GM18868 (cell line): ENCODE data around the gene NBEA.
"Not testable (repeated sequence)": the region's sequence is repeated elsewhere in the genome, so short reads cannot be mapped to it uniquely, and the experiment has no call there.

Experiments used
- ATAC-seq: cut with Tn5 transposase; IDR thresholded peaks from one replicate; pipeline ENCODE4 v1.9.1; 2021; ENCODE audit warnings: mild to moderate bottlenecking, moderate library complexity; ENCODE audit not compliant: unreplicated experiment

The NBEA gene

DNA sequence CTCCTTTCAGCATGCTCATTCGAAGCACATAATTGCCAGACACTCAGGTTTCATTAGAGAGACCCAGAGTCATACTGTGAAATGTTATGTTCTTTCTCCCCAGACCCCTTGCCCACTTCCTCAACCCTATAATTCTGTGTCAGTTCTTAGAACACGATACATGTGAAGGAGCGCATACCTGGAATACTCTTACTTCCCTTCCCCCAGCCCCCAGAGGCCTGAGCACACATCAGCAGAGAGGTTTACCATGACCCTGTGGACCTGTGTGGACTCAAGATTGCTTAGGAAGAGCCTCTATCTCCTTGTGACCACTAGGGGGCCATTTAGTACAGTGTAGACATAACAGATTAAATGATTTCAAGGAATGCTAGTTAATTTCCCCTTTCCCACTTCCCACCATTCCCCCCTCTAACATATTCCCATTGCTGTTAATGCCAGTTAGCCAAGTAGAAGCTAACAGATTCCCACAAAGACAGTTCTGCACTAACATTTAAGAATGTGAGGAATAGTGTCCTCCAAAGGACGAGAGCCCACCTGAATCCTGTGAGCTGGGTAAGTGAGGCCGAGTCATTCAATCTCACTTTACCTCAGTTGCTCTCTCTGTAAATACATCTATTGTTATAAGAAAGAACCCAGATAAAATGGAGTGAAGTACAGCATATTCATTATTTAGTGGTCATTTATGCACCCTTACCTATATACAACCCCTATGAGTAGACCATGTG is 688.6 kb downstream of the NBEA start:
- ATAC-seq = peak; percentile 96

DNA sequence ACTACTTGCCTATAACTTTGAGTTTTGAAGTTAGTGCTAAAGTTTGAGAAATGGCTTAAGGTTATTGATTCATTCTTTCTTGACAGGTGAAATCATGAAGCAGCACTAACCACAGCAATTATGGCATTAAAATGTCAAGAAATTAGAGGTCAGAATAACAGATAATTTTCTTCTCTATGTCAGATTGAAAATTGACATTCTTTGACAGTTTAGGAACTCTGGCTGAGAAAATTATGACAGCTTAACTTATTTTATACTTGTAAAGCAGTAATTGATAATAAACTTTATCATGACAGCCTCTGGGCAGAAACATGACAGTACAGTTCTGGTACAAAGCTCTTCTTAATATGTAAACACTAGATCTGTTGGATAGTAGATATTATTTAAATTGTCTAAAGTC is 689.6 kb downstream of the NBEA start:
- no peak for ATAC-seq

DNA sequence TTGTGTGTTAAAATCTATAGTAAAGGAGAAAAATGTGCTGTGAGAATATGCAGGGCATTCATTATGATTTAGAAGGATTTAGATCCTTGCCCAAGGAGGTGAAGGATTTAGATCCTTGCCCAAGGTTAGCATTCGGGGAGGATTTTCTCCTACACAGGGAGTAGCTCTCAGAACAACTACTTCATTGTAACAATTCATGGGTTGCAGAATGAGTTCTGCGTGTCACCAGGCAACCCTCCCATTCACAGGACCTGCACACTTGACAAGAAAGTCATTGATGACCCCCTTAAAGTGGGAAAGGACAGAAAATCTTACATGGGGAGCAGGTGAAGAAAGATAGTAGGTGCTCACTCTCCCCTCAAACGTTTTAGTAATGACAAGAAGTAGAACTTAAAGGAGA is 701.6 kb downstream of the NBEA start:
- ATAC-seq = no peak

GRCh38 chr13:35646056-35646774 is 704.1 kb downstream of the NBEA start:
- peak; percentile 50 for ATAC-seq

GRCh38 chr13:35648201-35648600 is 706.1 kb downstream of the NBEA start:
- ATAC-seq = no peak

DNA sequence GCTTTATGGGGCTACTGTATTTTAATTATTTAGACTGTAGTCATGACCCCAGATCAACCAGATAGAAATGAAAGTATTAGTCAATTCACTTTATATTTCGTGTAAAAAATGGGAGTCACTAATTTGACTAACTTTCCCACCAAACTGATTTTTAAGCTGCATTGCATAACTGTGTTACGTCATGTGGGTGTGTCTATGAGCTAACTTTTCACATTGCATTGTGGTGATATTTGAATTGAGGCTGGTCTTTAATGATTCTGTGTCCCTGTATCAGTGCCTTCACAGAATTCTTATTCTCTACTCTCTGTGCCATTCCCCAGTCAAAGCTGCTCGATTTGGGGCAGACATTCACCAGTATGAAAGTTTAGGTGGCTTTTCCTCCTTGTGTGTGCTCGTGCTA is 707.1 kb downstream of the NBEA start:
- ATAC-seq = no peak

DNA sequence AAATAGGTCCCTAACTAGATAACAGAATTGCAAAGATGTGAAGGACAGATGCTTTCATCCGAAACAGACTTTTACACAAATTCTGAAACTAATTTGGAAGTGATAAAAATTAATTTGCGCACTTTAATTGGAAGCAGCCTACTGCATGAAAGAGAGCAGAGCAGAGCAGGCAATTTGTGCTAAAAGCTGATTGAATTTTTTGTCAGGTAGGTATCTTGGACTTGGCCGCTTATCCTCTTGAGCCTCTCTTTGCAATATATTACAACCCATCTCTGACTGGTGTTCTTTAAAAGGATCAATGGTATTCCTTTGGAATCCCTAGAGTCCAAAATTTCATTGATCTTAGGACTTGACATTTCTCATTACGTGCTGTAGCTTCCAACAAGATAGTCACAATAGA is 717.7 kb downstream of the NBEA start:
- no peak for ATAC-seq

GRCh38 chr13:35664747-35665146 is 722.7 kb downstream of the NBEA start:
- no peak for ATAC-seq

- ATAC-seq = no peak
Observed at GRCh38 chr13:35669321-35669720, 727.3 kb downstream of the NBEA start.

DNA sequence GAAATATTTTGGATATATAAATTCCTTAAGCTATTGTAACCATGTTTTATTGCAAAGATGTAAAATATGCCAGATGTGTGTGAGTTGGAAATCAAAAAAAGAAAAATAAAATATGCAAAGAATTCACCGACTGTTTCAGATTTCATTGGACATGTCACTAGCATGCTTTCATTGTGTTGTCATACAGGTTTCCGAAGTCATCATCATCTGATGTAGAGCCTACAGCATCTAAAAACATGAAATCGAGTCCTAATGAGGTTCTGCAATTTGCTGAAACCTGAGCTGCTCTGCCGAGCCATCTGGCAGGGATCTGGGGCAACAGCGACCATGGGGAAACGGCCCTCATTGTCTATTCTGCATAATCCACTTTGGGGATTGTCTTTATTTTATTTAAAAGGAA is 730.5 kb downstream of the NBEA start:
- no peak for ATAC-seq

DNA sequence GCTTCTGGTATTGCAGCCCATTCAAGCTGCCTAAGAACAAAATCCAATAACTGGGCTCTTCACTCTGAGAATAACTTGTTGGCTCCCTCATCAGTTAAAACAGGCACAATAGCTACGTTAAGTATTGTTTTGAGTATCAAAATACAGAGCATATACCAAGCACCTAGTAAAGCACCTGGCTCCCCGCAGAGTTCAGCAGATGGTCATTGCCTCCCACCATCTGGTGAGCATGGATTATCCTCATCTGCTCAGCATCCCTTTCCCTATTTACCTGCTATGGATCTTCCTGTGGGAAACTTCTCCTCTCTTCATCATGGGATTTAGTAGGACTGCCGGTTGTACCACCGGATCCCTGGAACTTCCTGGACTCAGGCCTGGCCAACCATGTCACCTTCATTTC is 733.6 kb downstream of the NBEA start:
- no peak for ATAC-seq

- not testable (repeated sequence) for ATAC-seq
Observed at GRCh38 chr13:35677863-35678262, 735.8 kb downstream of the NBEA start.

GRCh38 chr13:35681685-35682084 is 739.6 kb downstream of the NBEA start:
- ATAC-seq = no peak

- ATAC-seq = no peak
Observed at GRCh38 chr13:35684432-35684831, 742.4 kb downstream of the NBEA start.

- no peak for ATAC-seq
Observed at GRCh38 chr13:35687336-35687735, 745.3 kb downstream of the NBEA start.

DNA sequence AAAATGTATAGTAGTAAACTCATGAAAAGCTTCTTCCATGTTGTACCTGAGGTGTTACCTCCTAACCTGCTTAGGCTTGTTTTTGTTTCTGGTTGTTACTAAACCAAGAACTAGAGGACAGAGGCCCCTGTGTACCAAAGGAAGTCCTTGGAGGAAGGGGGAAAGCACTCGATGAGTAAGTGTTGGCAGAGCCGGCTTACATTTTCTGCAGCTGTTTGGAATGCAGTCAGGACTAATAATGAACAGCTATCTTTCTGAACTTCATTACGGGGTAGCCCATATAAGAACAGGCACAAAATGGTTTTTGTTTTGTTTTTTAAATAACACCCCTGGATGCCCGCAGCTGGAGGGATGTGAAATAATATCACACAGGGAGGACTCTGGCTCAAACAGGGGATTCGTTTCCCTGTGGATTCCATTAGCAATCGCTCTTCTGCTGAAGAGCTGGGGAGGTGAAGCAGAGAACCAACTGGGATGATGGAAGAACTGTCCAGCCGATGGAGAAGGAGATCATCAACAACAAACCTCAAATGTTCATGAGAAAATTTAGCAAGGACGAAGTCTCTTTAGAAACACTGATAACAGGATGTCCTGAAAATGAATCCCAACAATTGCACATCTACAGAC is 748.6 kb downstream of the NBEA start:
- no peak for ATAC-seq

GRCh38 chr13:35693134-35693784 is 751.2 kb downstream of the NBEA start:
- no peak for ATAC-seq

- no peak for ATAC-seq
Observed at GRCh38 chr13:35694031-35694430, 752.0 kb downstream of the NBEA start.

DNA sequence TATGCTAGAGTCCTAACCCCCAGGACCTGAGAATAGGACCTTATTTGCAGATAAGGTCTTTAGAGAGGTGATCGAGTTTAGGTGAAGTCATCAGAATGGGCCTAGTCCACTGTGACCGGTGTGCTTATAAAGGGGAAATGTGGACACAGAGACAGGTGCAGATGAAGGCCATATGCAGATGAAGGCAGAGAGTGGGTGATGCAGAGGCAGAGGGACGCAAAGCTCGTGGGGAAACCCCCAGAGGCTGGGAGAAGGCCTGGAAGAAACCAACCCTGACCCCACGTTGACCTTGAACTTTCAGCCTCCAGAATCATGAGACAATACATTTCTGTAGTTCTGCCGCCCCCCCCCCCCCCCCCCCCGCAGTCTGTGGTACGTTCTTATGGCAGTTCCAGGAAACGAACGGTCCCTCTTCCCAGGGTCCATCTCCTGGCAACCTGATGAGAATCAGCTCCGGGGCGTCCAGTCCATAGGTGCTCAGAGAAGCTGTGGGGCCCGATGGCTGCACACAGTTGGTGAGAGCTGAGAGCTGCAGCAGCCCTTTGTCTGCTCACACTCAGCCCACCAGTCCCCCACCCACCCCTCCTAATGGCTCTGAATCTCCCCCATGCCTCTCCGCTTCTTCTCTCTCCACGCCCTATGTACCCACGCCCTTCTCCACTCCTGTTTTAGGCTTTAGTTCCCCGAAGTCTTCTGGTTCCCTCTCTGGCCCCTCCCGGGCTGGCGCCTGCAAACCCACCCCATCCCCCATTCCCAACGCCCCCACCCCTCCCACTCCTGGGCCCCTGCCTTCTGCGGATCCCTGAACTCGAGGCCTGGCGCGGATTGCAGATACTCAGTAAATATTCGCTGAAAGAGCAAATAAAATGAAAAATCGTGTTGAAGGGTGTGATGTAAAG is 752.7 kb downstream of the NBEA start:
- no peak for ATAC-seq

DNA sequence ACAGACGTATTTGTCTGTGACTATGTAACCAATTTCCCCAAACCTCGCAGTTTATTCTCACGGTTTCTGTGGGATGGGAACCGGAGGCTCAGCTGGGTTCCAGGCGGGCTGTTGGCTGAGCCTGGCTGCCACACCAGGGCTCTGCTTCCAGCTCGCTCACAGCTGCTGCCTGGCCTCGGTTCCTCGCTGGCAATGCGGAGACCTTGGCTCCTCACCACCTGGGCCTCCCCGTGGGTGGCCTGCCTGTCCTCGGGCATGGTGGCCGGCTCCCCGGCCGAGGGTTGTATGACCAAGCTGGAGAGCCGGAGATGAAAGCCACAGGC is 753.3 kb downstream of the NBEA start:
- ATAC-seq = no peak
